SK-N-SH (cell line): ENCODE results near the gene TRNAU1AP. TPM values are rescaled to one million over a fixed set of nuclear protein-coding genes. Genes with fewer than 3 reads are reported as not detected.

Source experiments
- CTCF ChIA-PET: fragments of 300-600, 350-600 bp; formaldehyde crosslinking; extraction: SDS; loops from one replicate; lab custom pipeline; 2021; lab: Yijun Ruan, JAX
- POLR2A ChIA-PET: fragments of 350-600 bp; sonication (Branson Sonifier 250); formaldehyde crosslinking; extraction: SDS; loops from one replicate; lab custom pipeline; 2020; ENCODE audit warnings: antibody characterized with exemption, inconsistent platforms; lab: Yijun Ruan, JAX
- DNase-seq: peaks from one replicate; pipeline ENCODE4 v3.0.0; 2012
- H2AFZ ChIP-seq: fragments of 200-600 bp; sonication (generic); 2 replicates; pipeline ENCODE4 v1.8.1; 2016; ENCODE audit warnings: antibody characterized with exemption, mild to moderate bottlenecking, low read depth
- H3F3A ChIP-seq: fragments of 200-600 bp; sonication (generic); replicated peaks from 2 replicates; pipeline ENCODE3; 2016; ENCODE audit warnings: antibody characterized with exemption, mild to moderate bottlenecking; ENCODE audit not compliant: insufficient read depth
- H3K27ac ChIP-seq, 2 experiments: fragments of 200-500 bp in 1 of 2; fragments of 200-600 bp in 1 of 2; sonication (Bioruptor generic) in 1 of 2; sonication (generic), shearing (Covaris generic) in 1 of 2; 2 replicates each; pipeline versions ENCODE4 v1.5.1 to v1.6.1; 2014 to 2016; ENCODE audit warnings: low read depth in 2 of 2, inconsistent platforms in 1 of 2, low read length in 1 of 2, mild to moderate bottlenecking in 1 of 2, mixed read lengths in 1 of 2
- H3K27me3 ChIP-seq: fragments of 200-600 bp; sonication (generic), shearing (Covaris generic); 2 replicates; pipeline ENCODE4 v1.6.1; 2016; ENCODE audit warnings: mixed run types; ENCODE audit not compliant: insufficient read depth
- H3K36me3 ChIP-seq, 2 experiments: fragments of 200-500 bp in 1 of 2; fragments of 200-600 bp in 1 of 2; sonication (Bioruptor generic) in 1 of 2; sonication (generic) in 1 of 2; replicated peaks in 1 of 2; 2 replicates each; pipeline versions ENCODE3 to v1.5.1; 2014 to 2016; ENCODE audit warnings: low read length in 1 of 2, mild to moderate bottlenecking in 1 of 2; ENCODE audit not compliant: insufficient read depth in 2 of 2, control insufficient read depth in 1 of 2
- H3K4me1 ChIP-seq, 2 experiments: fragments of 200-500 bp in 1 of 2; fragments of 200-600 bp in 1 of 2; sonication (Bioruptor generic) in 1 of 2; sonication (generic), shearing (Covaris generic) in 1 of 2; 2 replicates each; pipeline versions ENCODE4 v1.5.1 to v1.6.1; 2014 to 2016; ENCODE audit warnings: low read depth in 1 of 2, low read length in 1 of 2, mixed run types in 1 of 2; ENCODE audit not compliant: insufficient read depth in 2 of 2, control insufficient read depth in 1 of 2
- H3K4me2 ChIP-seq: fragments of 200-600 bp; sonication (generic), shearing (Covaris generic); 2 replicates; pipeline ENCODE4 v1.6.1; 2017; ENCODE audit warnings: mixed run types
- H3K4me3 ChIP-seq, 2 experiments: fragments of 200-500 bp in 1 of 2; fragments of 200-600 bp in 1 of 2; sonication (Bioruptor generic) in 1 of 2; sonication (generic), shearing (Covaris generic) in 1 of 2; 2 replicates each; pipeline versions ENCODE4 v1.5.1 to v1.8.1; 2014 to 2016; ENCODE audit warnings: low read depth in 2 of 2, inconsistent platforms in 1 of 2, low read length in 1 of 2, mild to moderate bottlenecking in 1 of 2, mixed read lengths in 1 of 2, moderate library complexity in 1 of 2
- H3K79me2 ChIP-seq: fragments of 200-600 bp; sonication (generic); 2 replicates; pipeline ENCODE4 v1.8.1; 2017; ENCODE audit warnings: mild to moderate bottlenecking; ENCODE audit not compliant: insufficient read depth
- H3K9ac ChIP-seq: fragments of 200-600 bp; sonication (generic); 2 replicates; pipeline ENCODE4 v1.6.1; 2017; ENCODE audit warnings: mixed run types
- H3K9me2 ChIP-seq: fragments of 200-600 bp; sonication (generic); 2 replicates; pipeline ENCODE4 v1.6.1; 2017; ENCODE audit warnings: mixed run types
- H3K9me3 ChIP-seq: fragments of 200-600 bp; sonication (generic); 2 replicates; pipeline ENCODE4 v1.6.1; 2017; ENCODE audit warnings: mixed run types, mild to moderate bottlenecking, moderate library complexity
- H4K20me1 ChIP-seq: fragments of 200-600 bp; sonication (generic); 2 replicates; pipeline ENCODE4 v1.6.1; 2017; ENCODE audit warnings: mild to moderate bottlenecking, mixed run types; ENCODE audit not compliant: insufficient read depth
- CHD2 ChIP-seq: fragments of 150-350 bp; IDR thresholded peaks from 2 replicates; pipeline ENCODE4 v1.6.1; 2018; ENCODE audit warnings: low read length; ENCODE audit not compliant: partially characterized antibody
- CTCF ChIP-seq: fragments of 200-600 bp; sonication (generic); IDR thresholded peaks from 2 replicates; pipeline ENCODE4 v1.6.1; 2017; ENCODE audit warnings: antibody characterized with exemption, mild to moderate bottlenecking, moderate library complexity
- ELF1 ChIP-seq: IDR thresholded peaks from 2 replicates; pipeline ENCODE4 v1.4.0; 2012
- EP300 ChIP-seq, 2 experiments: IDR thresholded peaks; 2 replicates each; pipeline versions ENCODE4 v1.4.0 to v1.6.1; 2012; ENCODE audit warnings: borderline replicate concordance in 1 of 2, low read depth in 1 of 2, low read length in 1 of 2
- EZH2phosphoT487 ChIP-seq: fragments of 200-600 bp; sonication (generic); IDR thresholded peaks from 2 replicates; pipeline ENCODE4 v1.6.1; 2017; ENCODE audit warnings: low read depth, mixed run types, mild to moderate bottlenecking, antibody characterized with exemption, moderate library complexity, borderline replicate concordance
- FOXM1 ChIP-seq: IDR thresholded peaks from 2 replicates; pipeline ENCODE4 v1.4.0; 2012; ENCODE audit warnings: low read depth, mild to moderate bottlenecking
- IRF3 ChIP-seq: fragments of 150-350 bp; IDR thresholded peaks from 2 replicates; pipeline ENCODE4 v1.6.1; 2016; ENCODE audit warnings: mild to moderate bottlenecking, low read depth, low read length
- JUND ChIP-seq: IDR thresholded peaks from 2 replicates; pipeline ENCODE4 v1.4.0; 2012
- MEF2A ChIP-seq: IDR thresholded peaks from 2 replicates; pipeline ENCODE4 v1.4.0; 2012; ENCODE audit warnings: low read depth, borderline replicate concordance
- MXI1 ChIP-seq: IDR thresholded peaks from 2 replicates; pipeline ENCODE4 v1.6.1; 2012; ENCODE audit warnings: mild to moderate bottlenecking, low read depth, low read length, improper control_type of control experiment
- NRF1 ChIP-seq: IDR thresholded peaks from 2 replicates; pipeline ENCODE4 v1.6.1; 2012; ENCODE audit warnings: low read depth, mild to moderate bottlenecking, low read length
- PBX3 ChIP-seq: IDR thresholded peaks from 2 replicates; pipeline ENCODE4; 2012
- RAD21 ChIP-seq: IDR thresholded peaks from 2 replicates; pipeline ENCODE4 v1.6.1; 2012; ENCODE audit warnings: mild to moderate bottlenecking, low read length
- RFX5 ChIP-seq: IDR thresholded peaks from 2 replicates; pipeline ENCODE4 v1.6.1; 2012; ENCODE audit warnings: mild to moderate bottlenecking, improper control_type of control experiment, low read length
- SIN3A ChIP-seq: IDR thresholded peaks from 2 replicates; pipeline ENCODE4 v1.6.1; 2012; ENCODE audit warnings: low read depth, mild to moderate bottlenecking, low read length, moderate library complexity, borderline replicate concordance
- TAF1 ChIP-seq: IDR thresholded peaks from 2 replicates; pipeline ENCODE4 v1.6.1; 2012; ENCODE audit warnings: low read depth, mild to moderate bottlenecking, low read length, moderate library complexity, borderline replicate concordance
- TCF12 ChIP-seq: IDR thresholded peaks from 2 replicates; pipeline ENCODE4 v1.4.0; 2012
- USF2 ChIP-seq: fragments of 150-350 bp; IDR thresholded peaks from 2 replicates; pipeline ENCODE4 v1.6.1; 2017; ENCODE audit warnings: antibody characterized with exemption, low read length, low read depth, borderline replicate concordance
- WGBS: methylation state at CpG from one replicate; pipeline ENCODE4 v1.1.6; 2017; ENCODE audit warnings: low lambda C conversion rate; 5-methylcytosine and 5-hydroxymethylcytosine counted together
- polyA plus RNA-seq, 3 experiments: library from polyadenylated mRNA; depleted of rRNA; stranded (reverse); fragments of >200 nt; gene quantifications; 2 replicates each; pipeline ENCODE4 v1.2.3, GENCODE V29; 2012
- TF ChIP-seq, protein P1 (sequence below): IDR thresholded peaks from 2 replicates; pipeline ENCODE4 v1.4.0; 2012; ENCODE audit warnings: low read depth, borderline replicate concordance
- TF ChIP-seq, protein P2 (sequence below): IDR thresholded peaks from 2 replicates; pipeline ENCODE4 v1.6.1; 2012; ENCODE audit warnings: mild to moderate bottlenecking, low read depth, low read length, moderate library complexity

Gene TRNAU1AP
- polyA plus RNA-seq, 1 of the 3 experiments (the other 2 are of a cell fraction), result 25.8 TPM

DNA sequence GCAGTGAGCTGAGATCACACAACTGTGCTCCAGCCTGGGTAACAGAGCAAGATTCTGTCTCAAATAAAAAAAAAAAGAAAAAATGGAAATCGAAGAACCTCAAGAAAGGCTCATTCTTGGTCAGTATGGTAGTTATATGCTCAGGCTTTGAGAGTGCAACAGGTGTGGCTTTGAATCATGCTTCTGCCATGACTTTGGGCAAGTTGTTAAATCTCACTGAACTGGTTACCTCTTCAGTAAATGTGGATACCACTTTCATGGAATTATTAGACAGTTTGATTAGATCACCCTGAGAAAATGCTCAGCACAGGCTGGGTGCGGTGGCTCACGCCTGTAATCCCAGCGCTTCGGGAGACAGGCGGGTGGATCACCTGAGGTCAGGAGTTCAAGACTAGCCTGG is 12.8 kb downstream of the TRNAU1AP start:
- Histone ChIP-seq H3K79me2 (no peaks in the 10 kb centered on the region), H3K27me3 (no peaks in the 10 kb centered on the region)

More for the DNA sequence above, 12.8 kb downstream of the TRNAU1AP start:
- WGBS, result over 99% methylated on average over 6 of the region's 6 CpGs
- Histone ChIP-seq H3K4me2 (no peak overlapping the region), H3K4me1 (no peaks in the 10 kb centered on the region), H3F3A (peaks cover 23% of the 10 kb centered on the region), H2AFZ (no peak overlapping the region), H3K4me3 (no peak overlapping the region), H3K9ac (no peak overlapping the region), H3K9me2 (no peaks in the 10 kb centered on the region), H3K27ac (no peak overlapping the region), H4K20me1 (no peaks in the 10 kb centered on the region), H3K9me3 (no peaks in the 10 kb centered on the region), H3K36me3 (peaks cover 36 to 43% of the 10 kb centered on the region in 2 experiments)
- TF ChIP-seq EZH2phosphoT487 (no peak), PBX3 (no peak), MEF2A (no peak), JUND (no peak), EP300 (IDR thresholded peaks at IDR 0.05; ENCODE audit: borderline replicate concordance in 1 of 2, low read depth in 1 of 2, low read length in 1 of 2) (no peak), FOXM1 (no peak), TAF1 (no peak), CHD2 (no peak), MXI1 (no peak), RFX5 (no peak), TCF12 (no peak), IRF3 (no peak), CTCF (no peak), NRF1 (no peak), RAD21 (no peak), USF2 (no peak), ELF1 (no peak), SIN3A (no peak)
- TF ChIP-seq, protein P1, sequence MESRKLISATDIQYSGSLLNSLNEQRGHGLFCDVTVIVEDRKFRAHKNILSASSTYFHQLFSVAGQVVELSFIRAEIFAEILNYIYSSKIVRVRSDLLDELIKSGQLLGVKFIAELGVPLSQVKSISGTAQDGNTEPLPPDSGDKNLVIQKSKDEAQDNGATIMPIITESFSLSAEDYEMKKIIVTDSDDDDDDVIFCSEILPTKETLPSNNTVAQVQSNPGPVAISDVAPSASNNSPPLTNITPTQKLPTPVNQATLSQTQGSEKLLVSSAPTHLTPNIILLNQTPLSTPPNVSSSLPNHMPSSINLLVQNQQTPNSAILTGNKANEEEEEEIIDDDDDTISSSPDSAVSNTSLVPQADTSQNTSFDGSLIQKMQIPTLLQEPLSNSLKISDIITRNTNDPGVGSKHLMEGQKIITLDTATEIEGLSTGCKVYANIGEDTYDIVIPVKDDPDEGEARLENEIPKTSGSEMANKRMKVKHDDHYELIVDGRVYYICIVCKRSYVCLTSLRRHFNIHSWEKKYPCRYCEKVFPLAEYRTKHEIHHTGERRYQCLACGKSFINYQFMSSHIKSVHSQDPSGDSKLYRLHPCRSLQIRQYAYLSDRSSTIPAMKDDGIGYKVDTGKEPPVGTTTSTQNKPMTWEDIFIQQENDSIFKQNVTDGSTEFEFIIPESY, result no peak
- TF ChIP-seq, protein P2, sequence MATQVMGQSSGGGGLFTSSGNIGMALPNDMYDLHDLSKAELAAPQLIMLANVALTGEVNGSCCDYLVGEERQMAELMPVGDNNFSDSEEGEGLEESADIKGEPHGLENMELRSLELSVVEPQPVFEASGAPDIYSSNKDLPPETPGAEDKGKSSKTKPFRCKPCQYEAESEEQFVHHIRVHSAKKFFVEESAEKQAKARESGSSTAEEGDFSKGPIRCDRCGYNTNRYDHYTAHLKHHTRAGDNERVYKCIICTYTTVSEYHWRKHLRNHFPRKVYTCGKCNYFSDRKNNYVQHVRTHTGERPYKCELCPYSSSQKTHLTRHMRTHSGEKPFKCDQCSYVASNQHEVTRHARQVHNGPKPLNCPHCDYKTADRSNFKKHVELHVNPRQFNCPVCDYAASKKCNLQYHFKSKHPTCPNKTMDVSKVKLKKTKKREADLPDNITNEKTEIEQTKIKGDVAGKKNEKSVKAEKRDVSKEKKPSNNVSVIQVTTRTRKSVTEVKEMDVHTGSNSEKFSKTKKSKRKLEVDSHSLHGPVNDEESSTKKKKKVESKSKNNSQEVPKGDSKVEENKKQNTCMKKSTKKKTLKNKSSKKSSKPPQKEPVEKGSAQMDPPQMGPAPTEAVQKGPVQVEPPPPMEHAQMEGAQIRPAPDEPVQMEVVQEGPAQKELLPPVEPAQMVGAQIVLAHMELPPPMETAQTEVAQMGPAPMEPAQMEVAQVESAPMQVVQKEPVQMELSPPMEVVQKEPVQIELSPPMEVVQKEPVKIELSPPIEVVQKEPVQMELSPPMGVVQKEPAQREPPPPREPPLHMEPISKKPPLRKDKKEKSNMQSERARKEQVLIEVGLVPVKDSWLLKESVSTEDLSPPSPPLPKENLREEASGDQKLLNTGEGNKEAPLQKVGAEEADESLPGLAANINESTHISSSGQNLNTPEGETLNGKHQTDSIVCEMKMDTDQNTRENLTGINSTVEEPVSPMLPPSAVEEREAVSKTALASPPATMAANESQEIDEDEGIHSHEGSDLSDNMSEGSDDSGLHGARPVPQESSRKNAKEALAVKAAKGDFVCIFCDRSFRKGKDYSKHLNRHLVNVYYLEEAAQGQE, result no peak
- ChIA-PET POLR2A (interaction anchor here (2.1 kb wide), 1 partner anchor 16 kb away, joined by 8 read pairs; no protein-coding TSS in a partner anchor), CTCF (no interaction called here)
- DNase-seq, result no peak
